ENCODE measurements around the gene NINL.
"Not testable (repeated sequence)": the region's sequence is repeated elsewhere in the genome, so short reads cannot be mapped to it uniquely, and the experiment has no call there.

The NINL gene

DNA sequence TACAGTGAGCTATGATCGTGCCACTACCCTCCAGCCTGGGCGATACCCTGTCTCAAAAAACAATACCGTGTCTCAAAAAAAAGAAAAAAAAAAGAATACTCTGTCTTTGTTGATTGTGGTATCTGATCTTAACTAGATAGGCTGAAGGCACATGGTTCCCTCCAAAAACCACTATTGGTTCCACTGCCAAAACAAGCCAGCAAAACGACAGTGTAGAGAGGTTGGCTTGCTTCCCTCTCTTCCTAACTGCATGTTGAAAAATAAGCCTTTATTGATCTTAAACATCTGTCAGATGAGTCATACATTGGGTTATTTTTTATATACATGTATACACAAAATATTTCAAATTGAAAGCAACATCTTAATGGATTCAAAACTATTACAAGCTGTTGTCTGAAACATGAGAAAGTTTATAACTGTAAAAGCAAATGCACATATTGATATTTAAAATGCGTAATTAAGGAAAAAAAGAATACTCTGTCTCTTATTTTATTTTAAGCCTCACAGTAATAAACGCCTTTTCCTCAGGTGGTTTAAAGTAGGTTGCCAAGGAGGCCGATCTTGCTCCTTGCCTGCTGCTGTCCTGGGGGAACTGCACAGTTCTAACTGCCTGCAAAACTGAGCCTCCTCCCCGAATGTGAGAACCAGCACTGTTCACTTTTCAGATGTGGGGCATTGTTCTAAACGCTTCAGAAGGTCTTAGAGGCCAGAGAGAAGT, 7.0 kb upstream of the NINL start:
- ATAC-seq, result no peak

DNA sequence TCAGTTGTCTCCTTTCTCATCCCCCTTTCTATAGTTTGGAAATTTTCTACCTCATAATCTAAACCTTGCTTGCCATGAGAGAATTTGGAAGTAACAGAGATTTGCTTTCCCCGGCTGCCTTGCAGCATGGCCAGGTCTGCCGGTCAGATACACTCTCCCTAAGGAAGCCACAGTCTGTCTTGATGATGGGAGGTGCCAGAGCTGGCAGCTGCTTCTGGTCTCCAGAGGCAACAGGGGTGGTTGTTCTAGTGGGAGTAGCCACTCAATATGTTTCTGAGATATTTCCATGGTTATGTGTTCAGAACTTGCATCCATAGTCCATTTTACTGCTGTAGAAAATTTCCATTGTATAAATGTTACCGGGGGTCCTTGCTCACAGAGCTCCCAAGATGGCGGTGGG, 5.4 kb upstream of the NINL start:
- ATAC-seq, result not testable (repeated sequence)

DNA sequence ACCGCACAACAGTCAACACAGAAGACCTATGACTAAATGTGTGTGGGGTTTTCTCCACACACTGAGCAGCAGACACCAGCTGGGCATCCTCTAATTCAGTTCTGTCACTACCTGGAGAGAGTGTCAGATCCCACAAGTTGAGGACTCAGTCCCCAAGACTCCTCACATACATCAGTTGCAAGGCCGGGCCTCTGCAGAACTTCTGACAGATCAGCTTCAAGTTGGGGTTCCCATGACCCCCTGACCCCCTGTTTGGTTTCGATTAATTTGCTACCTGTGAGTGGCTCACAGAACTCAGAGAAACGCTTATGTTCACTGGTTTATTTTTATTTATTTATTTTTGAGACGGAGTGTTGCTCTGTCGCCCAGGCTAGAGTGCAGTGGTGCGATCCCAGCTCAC, 3.2 kb upstream of the NINL start:
- no peak for ATAC-seq

DNA sequence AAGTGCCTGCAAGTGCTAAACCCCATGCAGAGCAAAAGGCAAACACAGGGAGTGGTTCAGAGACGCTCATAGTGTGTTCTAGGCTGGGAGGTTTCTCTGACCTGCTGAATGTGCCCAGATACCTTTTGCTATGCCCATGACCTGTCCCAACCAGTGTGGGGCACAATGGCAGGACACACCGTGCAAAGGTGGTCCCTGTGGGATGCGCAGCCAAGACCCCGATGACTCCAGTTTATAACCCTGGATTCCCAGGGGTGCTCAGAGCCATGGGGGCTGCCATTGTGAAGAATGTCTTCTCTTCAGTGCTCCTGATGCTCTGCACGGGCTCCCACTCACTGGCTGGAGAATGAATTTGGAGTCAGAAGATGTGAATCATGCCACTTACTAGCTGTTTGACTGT, 2.2 kb upstream of the NINL start:
- no peak for ATAC-seq

DNA sequence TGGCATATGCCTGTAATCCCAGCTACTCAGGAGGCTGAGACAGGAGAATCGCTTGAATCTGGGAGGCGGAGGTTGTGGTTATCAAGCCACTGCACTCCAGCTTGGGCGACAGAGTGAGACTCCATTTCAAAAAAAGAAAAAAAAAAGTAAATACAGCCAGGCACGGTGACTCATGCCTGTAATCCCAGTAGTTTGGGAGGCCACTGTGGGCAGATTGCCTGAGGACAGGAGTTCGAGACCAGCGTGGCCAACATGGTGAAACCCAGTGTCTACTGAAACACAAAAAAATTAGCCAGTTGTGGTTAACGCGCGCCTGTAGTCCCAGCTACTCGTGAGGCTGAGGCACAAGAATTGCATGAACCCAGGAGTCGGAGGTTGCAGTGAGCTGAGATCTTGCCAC, 1.5 kb upstream of the NINL start:
- ATAC-seq, result no peak

DNA sequence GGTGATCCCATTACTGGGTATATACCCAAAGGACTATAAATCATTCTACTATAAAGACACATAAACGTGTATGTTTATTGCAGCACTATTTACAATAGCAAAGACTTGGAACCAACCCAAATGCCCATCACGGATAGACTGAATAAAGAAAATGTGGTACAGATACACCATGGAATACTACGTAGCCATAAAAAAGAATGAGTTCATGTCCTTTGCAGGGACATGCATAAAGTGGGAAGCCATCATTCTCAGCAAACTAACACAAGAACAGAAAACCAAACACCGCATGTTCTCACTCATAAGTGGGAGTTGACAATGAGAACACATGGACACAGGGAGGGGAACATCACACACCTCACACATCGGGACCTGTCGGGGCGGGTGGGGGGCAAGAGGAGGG, 1.7 kb downstream of the NINL start:
- ATAC-seq, result not testable (repeated sequence)

DNA sequence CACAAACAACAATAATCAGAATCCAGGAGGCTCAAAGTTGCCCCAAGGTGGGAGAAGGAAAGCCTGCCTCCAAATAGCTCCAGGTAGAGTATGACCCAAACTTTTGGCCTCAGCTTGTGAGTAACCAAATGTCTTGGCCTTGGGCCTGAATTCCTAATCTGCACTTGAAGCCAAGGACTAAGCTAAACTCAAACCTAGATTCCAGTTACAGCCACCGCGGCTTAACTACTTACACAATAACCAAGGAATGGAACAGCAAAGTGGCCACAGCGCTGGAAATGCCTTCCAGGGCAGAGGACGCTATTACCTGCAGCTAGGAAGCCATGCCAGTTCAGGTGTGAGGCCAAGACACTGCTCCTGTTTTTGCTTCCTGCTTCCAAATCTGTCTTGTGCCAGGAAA, 4.6 kb downstream of the NINL start:
- no peak for ATAC-seq

DNA sequence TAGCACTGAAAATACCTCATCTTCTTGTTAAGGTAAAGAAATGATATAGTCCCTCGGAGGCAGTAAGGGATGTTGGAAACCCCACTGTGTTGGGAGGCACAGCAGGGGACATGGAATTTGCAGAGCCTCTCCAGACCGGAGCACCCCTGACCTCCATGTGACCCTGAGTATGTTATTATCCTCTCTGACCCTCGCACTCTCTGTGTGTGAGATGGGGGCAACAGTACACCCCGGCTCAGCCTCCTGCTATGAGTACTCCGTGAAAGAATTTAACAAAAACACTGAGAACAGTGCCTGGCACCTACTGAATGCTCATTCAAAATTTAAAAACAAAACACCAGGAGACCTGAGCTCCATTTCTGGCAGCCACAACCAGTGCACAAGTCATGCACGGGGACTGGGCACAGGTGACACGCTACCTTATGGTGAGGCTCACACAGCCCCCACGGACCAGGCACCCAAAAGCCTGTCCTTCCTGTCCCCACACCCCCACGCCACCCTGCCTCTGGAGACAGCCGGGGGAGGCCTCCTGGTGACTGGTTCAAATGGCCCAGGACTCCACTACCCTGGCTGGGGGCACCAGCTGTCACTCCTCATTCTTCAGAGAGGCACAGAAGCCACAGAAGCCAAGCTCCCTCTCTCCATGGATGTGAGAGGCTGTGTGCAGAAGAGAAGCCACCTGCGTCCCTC, 6.1 kb downstream of the NINL start:
- ATAC-seq, result no peak

DNA sequence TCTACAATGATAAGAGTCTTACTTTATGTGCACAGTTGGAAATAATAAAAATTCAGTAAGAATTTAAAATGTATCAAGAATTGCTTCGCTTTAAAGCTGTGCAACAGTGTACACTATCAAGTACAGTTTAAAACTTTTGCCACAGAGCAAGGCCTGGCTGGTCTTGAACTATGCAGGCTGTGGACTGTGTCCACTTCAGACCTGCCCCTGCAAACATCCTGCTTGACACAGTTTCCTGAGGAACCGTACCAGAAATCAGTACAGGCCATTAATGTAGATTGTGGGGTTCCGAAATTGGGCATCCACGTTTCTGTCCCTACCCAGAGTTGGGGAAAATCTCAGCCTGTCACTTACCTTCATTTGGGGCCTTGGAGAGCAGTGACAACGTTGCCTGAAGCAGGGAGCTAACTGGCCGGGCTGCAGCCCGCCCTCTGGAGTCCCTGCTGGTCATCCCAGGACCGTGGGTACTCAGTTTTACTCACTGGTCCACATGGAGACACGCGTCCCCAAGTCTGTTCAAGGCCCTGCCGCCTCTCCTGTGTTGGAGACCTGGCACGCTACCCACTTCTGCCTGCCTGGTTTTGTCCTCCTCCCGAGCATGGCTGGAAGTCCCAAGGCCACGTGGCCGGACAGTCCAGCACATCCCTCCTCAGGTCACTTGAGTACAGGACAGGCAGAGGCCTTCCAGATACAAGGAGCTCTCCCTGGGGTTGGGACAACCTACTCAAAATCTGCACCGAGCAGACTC, 8.4 kb downstream of the NINL start:
- ATAC-seq, result no peak

DNA sequence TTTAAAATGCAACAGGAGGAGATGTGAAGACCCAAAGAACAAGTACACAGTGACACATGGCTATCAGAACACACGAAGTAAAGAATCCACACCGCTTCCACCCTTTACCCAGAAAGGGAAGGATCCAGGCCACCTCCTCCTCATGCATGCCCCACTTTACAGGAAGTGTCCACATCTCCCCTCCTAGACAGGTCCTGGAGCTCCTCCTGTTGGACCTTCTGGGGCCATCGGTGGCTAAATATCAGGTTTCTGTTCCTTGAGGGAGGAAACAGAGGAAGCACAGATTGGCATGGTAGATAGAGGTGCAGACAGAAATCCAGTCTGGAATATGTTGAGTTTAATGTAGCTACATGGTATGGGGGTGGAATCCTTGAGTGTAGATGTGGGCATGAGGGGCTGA, 10.9 kb downstream of the NINL start:
- ATAC-seq, result no peak

DNA sequence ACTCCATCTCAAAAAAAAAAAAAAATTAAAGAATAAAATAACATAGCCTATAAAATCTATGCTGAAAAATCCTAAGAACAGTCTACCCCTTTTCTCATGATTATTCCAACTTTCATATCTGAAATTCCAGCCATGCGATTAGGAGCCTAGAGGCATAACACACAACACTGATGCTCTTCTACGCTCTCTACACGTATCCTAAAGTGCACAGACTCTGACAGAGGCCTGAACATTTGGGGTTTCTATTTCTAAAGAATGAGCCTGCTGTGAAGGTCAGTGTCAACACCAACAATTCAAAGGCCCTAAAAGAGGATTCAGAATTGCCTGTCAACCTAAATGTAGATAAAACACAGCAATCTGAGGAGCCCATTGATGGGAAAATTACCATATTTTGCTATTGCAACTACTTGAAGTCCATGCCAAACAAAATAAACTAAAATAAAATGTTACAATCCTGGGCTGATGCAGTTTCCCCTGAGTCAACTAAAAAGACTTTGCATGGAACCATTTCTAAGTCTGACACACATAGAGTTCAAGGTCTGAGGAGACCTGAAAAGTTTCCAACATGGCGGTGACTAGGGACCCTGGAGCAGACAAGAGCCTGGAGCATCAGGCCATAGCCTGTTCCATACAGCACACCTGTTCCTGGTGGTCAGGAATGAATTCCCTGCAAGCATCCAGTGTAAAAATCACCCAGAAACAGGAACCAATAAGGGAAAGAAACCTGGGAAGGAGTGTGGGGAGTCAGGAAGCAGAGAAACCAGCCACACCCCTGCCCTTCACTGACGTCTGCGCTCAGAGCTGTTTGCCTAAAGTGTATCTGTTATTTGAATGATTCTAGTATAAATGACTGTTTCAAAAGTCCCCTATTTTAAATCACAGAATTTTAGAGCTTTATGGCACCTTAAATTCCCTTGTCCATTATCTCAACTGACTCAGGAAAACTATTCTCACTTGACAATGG, 11.8 kb downstream of the NINL start:
- no peak for ATAC-seq

DNA sequence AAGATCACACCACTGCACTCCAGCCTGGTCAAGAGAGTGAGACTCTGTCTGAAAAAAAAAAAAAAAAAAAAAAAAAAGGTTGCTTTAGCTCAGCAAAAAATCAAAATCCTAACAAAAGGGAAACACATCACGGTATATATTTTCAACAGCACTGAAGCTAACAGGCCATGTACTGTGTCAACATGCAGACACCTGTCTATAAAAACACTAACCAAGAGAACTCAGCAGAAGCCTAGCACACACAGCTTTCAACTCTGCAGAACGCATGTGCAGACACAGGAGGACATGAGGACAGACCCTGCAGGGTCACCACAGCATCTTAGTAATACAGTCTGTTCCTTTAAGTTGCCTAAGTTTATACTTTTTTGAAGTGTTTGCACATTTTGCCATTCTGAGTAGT, 13.5 kb downstream of the NINL start:
- no peak for ATAC-seq

DNA sequence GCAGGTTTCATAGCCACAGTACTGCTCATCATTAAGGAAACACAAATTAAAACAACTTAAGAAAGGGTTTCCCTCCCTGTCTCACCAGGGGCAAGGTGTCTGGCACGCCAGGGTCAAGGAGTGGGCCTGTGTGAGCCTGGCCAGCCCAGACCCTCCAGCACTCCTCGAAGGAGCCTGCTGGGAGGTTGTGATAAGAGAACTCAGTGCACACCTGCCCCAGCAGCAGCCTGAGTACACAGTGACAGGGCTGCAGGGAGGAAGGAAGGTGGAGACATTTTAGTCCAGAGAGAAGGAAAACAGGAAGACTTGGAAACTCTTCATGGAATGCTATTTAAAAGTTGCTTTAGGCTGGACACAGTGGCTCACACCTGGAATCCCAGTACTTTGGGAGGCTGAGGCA, 14.1 kb downstream of the NINL start:
- ATAC-seq, result no peak

DNA sequence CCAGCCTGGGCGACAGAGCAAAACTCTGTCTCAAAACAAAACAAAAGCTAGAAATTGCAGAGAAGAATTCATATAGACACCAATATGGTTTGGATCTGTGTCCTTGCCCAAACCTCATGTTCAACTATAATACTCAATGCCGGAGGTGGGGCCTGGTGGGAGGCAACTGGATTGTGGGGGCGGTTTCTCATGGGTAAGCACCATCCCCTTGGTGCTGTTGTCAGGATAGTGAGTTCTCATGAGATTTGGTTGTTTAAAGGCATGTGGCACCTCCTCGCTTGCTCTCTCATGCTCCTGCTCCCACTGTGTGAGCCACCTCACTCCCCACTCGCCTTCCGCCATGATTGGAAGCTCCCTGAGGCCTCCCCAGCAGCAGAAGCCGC, 15.2 kb downstream of the NINL start:
- ATAC-seq, result no peak

DNA sequence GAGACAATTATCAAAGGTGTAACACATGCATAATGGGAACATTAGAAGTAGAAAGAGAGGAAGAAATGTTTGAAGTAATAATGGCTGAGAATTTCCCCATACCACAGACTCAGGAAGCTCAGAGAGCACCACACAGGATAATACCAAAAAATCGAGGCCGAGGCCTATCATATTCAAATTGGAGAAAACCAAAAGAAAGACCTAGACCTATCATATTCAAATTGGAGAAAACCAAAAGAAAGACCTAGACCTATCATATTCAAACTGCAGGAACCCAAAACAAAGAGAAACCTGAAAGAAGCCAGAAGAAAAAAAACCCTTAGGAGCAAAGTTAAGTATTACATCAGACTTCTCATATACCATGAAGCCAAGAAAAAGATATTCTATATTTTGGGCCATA, 18.0 kb downstream of the NINL start:
- no peak for ATAC-seq

DNA sequence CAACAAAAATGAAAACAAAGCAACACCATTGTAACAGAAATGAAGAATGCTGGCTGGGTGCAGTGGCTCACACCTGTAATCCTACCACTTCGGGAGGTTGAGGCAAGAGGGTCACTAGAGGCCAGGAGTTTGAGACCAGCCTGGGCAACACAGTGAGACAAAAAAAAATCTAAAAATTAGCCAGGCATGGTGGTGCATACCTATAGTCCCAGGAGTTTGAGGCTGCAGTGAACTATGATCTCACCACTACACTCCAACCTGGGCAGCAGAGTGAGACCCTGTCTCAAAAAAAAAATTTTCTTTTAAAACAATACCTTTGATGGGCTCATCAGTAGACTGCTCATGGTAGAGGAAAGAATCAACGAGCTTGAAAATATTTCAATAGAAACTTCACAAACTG, 18.5 kb downstream of the NINL start:
- no peak for ATAC-seq

DNA sequence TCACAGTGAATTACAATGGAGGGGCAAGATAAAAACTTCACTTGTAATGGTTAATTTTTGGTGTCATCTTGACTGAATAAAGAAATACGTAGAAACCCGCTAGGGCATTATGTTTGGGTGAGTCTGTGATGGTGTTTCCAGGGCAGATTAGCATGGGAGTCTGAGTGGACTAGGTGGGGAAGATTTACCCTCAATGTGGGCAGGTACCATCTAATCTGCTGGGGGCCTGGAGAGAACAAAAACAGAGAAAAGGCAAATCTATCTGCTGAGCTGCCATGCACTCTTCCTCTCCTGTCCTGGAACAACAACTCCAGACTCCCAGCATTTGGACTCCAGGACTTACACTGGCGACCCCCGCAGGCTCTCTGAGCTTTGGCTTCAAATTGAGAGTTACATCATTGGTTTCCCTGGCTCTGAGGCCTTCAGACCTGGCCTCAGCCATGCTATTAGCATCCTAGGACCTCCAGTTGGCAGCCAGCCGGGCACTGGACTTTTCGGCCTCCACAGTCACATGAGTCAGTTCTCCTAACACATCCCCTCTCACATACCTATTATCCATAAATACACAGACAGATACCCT, 19.7 kb downstream of the NINL start:
- ATAC-seq, result no peak

DNA sequence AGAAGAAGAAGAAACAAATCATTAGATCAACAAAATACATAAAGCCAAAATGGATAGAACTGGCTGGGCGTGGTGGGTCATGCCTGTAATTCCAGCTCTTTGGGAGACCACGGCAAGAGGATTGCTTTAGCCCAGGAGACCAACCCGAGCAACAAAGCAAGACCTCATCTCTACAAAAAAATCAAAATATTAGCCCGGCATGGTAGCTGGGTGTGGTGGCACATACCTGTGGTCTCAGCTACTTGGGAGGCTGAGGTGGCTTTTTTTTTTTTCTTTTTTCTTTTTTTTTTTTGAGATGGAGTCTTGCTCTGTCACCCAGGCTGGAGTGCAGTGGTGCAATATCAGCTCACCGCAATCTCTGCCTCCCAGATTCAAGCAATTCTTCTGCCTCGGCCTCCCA, 21.5 kb downstream of the NINL start:
- no peak for ATAC-seq

DNA sequence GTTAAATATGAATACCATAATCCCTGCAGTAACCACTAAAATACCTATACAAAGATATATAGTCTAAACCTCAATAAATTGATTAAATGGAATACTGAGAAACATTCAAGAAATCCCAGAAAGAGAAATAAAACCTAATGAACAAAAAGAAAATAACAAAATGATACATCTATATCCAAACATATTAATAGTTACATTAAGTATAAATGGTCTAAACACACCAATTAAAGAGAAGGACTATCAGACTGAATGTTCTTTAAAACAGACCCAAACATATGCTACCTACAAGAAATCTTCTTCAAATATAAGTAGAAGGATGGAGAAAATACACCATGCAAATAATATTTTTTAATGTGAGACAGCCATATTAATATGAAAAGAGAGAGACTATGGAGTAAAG, 22.0 kb downstream of the NINL start:
- ATAC-seq, result no peak

DNA sequence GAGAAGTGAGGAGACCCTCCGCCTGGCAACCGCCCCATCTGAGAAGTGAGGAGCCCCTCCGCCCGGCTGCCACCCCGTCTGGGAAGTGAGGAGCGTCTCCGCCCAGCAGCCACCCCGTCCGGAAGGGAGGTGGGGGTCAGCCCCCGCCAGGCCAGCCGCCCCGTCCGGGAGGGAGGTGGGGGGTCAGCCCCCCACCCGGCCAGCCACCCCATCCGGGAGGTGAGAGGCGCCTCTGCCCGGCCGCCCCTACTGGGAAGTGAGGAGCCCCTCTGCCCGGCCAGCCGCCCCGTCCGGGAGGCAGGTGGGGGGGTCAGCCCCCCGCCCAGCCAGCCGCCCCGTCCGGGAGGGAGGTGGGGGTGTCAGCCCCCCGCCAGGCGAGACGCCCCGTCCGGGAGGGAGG, 23.6 kb downstream of the NINL start:
- ATAC-seq, result not testable (repeated sequence)

DNA sequence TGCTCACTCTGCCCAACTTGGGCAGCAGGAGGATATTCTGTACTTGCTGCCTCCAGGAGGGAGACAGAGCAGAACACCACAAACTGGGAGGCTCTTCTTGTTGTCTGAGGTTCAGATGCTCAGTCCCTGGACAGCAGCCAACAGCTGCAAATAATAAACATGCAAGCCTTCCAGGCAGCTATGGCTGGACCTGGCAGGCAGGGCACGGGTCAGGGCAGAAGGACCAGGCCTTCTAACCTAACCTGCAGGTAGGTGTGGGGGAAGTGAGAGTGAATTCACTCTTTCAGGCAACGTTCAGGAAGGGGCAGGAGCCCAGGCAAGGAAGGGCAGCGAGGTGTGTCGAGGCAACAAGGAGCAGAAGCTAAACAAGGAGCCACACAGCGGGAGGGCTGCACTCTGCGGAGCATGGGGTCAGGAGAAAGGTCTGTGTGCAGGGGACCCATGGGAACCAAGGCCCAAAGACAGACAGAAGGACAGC, 31.5 kb downstream of the NINL start:
- no peak for ATAC-seq

DNA sequence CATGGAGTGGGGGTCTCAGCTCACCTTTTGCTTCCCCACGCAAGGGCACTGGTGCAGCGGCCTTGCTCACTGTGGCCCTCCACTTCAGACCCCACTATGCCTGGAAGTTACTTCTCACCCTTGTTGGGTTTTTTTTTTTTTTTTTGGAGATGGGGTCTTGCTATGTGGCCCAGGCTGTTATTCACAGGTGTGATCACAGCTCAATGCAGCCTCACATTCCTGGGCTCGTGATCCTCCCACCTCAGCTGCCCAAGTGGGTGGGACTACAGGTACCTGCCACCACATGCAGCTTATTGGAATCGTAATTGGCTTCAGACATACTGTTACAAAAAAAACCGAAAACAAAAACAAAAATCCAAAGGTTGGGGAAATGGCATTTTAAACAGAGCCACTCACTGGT, 32.4 kb downstream of the NINL start:
- ATAC-seq, result no peak
